ENCODE data around the gene SPRY1.

SPRY1 gene

DNA sequence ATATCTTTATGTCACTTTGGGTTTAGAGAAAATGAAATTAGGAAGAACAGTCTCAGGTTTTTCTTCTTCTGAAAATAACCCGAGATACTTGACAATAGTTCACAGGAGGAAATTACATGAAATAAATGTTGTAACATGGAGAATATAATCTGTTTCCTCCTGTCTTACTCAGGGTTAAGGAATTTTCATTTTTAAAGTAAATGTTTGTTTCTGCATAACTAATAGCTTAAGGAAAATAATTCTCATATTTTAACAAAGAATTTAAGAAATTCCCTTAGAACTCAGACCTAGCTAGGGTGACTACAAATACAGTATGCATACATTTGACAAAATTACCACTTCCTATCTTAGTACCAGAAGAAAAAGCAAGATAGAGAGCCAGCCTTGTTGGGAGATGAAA, 17.2 kb upstream of the SPRY1 start:
- DNase-seq (ENCODE audit: low spot score) = no peak

DNA sequence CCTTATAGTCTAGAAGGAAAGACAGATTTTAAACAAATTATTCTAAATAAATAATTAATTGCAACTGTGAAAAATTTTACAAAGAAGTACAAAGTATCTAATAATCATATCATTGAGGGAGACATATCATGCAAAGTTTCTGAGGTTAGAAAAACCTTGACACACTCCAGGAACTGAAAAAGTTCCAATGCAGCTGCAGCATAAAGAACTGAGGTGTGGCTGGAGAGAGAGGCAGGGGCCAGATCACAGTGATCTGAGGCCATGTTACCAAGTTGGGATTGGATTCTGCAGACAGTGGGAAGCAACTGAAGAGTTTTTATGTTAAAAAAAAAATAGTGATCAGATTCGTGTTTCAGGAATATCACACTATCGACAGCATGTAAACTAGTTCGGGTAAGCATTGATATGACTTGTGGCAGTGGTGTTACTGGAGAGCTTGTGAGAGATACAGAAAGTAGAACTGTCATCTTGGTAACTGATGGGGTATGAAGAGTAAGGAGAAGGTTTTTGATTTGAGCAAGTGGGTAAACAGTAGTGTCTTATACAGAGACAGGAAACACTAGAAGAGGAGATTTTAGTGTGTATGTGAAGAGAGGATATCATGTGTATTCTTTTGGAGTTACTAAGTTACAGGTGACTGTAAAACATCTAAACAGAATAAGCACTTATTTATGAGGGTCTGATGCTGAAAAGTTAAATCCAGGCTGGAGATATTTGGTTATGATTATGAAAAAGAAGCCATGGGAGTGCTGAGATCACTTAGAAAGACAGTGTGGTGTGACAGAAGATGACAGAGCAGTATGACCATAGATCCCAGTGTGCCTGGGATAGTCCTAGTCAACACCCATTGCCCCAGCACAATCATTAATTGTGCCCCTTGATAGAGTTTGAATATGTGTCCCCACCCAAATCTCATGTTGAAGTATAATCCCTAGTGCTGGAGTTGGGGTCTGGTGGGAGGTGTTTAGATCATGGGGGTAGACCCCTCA, 15.6 kb upstream of the SPRY1 start:
- no peak for DNase-seq (ENCODE audit: low spot score)

DNA sequence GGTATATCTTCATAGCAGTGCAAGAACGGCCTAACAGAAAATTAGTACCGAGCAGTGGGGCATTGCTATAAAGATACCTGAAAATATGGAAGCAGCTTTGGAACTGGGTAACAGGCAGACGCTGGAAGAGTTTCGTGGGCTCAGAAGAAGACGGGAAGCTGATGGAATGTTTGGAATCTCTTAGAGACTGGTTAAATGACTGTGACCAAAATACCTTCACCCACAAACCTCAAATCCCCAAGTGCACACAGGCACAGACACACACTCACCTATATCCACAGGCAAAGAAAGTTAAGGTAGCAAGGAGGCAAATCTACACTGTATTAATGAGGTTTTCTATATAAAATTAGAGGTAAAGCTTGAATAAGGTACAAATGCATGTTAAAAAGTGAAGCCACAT, 14.6 kb upstream of the SPRY1 start:
- no peak for DNase-seq (ENCODE audit: low spot score)

DNA sequence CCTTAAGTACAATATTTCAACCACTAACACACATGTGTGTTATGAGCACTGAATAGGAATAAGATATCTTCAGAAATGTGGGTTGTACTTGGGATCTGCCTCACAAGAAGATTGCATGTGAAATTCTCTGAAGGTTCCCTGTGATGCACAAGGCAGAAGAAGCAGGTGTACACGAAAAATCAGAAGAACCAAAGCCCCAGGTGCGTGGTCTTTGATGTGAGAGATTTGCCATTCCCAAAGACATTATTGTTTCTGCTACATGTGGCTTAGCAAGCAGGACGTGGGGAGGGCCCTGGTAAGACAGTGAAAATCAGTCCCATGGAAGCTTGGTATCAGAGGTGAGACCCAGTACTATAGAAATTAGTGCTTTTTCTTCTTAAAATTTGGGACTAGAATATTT, 13.0 kb upstream of the SPRY1 start:
- DNase-seq (ENCODE audit: low spot score) = no peak

DNA sequence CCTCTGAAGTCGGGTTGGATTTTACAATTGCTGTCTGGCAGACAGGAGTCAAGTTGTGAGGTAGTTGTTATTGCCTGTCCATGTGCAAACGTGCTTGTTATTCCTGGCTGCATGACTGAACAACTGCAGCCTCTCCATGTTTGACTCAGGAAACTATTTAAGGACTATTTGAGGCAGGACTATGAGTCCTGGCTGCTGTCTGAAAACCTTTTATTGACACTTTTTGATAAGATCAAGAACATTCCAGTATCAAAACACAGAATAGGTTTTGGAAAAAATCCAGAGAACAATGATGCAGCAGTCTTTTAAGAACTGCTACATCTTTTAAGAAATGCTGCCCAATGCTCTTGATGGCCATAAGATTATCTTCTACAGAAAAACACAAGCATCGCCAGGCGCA, 10.0 kb upstream of the SPRY1 start:
- no peak for DNase-seq (ENCODE audit: low spot score)

DNA sequence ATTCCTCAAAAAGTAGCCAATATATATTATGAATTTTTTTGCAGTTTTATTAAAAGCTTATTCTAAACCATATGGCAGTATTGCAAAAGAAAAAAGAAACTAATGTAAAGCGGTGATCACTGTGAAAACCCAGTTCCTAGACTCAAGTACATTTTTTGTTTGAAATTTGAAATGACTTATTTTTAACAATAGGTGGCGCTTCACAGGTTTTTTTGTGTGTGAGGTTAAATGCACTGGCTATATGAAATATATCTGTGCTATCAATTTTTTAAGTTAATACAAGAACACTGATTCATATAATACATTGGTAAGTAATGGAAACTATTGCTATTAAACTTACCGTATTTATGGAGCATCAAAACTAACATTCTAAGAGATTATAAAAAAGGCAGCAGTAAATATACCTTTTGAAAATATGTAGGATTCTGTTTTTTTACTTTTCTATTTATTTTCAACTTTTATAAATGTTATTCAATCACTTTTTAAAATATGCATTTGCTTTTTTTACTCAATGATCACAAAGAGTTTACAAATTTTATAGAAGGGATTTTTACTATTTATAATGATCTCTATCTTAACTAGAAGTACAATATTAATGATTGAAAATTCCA, 5.6 kb upstream of the SPRY1 start:
- no peak for DNase-seq (ENCODE audit: low spot score)

DNA sequence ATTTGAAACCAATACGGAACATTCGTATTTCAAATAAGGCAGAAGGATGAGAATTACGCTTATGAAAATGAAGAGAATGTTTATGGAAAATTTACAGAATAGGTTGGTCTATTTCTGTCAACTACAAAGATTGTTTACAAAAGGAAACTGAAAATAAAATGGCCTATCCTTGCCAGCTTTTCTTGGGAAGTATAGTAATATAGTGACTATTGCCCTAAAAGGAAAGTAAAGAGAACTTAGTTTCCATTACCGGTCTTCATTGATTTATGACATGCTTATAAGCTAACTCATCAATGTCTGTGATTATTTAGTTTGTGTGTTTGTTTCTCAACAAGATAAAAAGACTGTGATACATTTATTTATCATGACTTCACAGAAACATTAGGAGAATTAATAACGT, 2.9 kb upstream of the SPRY1 start:
- DNase-seq (ENCODE audit: low spot score) = no peak

DNA sequence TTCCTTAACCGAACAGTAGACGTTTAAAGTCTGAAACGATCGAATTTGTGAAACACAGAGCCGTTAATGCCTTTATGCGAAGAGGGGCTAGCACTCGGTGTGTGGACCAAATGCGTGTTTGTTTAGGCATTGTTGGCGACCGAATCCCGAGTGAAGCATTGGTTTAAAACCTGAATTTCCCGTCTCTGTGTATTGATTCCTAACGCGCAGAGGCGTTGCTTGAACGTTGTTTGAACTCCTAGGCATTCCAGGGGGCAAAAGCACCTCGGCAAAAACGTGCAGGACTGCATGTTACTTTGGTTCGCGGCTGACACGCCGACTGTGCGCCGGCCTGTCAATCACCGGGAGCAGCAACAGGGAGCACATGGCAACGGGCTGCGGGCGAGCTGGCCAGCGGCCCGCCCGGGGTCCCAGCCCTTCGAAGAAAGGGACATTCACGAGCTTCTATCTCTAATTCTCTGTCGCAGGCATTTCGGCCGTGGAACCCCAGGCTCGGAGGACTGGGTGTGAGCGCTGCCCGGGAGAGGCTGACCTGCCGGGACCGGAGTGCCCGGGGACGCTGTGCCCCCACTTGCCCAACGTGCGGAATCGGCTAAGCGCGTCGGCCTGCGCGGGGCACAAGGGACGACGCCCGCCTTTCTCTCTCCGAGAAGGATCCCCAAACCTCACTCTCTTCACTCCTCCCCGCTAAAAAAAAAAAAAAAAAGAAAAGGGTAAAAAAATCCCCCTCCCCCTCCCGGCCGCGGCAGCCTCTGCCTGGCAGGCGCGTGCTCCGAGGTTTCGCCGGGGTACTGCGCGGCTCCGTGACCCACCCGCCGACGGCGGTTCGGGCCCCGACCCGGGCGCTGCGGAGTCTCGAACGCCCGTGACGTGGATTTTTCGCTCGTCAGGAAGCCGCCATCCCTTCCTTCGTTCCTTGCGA, 810 bp downstream of the SPRY1 start:
- DNase-seq (ENCODE audit: low spot score) = peak; percentile 44

DNA sequence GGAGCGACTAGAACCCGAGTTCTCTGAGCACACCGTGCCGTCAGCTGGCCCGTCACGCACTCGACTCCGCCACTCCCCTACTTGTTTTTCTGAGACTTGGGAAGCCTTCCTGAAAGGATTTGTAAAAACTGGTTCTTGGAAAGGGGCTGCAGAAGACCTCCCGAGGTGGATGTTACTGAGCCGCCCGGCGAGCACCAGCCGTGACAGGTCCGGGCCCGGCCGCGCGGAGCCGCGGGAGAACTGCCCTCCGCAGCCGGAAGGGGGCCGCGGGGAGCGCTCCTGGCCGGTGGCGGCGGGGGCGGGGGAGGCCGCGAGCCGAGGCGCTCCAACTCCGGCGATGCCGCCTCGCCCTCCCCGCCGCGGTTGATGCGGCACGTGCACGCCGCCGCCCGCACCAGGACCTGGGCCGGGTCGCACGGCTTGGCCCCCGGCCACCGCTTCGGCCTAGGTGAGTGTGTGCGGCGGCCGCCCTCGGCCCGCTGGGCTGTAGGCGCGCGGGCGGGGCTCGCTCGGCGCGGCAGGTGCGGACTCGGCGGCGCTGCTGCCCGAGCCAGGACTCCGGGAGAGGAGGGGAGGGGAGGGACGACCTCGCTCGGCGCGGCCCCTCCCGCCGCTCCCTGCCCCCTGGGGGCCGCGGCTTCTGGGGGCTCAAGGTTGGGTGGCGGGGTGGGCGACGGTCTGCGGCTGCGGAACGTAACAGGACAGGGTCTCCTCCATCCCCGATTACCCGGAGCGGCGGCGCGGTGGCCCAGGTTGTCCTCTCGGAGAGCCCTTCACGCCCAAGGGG, 1.7 kb downstream of the SPRY1 start:
- DNase-seq (ENCODE audit: low spot score) = peak; percentile 52

DNA sequence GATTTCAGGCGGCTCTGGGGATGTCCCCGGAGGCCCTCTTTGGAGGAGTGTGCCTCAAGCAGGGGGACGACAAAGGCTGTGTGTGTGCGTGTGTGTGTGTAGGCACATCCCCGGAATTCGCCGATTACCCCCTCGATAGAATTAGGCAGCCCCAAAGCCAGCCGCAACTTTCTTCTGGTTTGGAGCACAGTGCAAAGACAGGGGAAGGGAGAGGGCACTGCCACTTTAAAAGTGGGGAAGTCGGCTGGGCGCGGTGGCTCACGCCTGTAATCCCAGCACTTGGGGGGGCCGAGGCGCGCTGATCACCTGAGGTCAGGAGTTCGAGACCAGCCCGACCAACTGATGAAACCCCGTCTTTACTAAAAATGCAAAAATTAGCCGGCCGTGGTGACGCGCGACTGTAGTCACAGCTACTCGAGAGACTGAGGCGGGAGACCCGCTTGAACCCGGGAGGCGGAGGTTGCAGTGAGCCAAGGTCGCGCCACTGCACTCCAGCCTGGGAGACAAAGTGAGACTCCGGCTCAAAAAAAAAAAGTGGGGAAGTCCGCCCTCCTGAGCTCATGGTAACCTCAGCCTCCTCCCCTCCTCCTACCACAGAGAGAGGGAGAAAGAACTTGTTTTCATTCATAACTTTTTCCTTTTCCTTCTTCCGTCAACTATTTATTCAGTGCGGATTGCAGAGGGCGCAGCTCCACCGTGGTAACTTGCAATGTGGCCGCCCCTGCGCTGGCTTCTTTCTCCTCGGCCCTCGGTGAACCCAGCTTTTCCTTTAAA, 2.4 kb downstream of the SPRY1 start:
- peak; percentile 52 for DNase-seq (ENCODE audit: low spot score)

DNA sequence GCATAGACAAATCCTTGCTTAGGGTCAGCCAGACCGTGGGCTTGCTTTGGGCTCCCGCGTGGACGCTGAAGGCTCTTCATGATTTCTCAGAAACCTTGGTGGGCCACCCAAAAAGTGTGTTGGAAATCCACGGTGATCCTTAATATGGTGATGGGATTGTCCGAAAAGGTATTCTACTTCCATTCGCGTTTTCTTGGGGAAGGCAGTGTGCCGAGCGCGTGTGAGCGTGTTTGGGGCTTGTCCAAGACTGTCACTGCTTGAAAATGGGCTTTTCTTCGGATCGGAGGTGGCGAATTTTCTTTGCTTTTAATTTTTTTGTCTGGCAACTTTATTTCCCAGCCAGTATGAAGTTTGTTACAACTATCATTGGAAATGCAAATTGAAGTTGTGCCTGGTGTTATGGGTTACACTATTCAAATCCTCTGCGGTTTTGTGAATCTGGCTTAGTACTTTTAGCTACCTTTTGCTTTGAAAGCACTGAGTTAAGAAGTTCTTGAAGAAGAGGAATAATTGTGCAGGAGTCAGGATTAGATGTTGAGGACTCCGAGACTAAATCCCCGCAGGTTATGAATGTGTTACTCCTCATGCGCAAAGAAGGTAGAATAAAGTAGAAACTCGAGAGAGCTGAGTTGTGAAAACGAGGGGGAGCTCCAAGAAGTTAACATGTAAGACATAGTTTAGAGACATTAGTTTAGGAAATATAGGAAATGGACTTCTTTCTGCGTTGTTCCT, 3.2 kb downstream of the SPRY1 start:
- no peak for DNase-seq (ENCODE audit: low spot score)

DNA sequence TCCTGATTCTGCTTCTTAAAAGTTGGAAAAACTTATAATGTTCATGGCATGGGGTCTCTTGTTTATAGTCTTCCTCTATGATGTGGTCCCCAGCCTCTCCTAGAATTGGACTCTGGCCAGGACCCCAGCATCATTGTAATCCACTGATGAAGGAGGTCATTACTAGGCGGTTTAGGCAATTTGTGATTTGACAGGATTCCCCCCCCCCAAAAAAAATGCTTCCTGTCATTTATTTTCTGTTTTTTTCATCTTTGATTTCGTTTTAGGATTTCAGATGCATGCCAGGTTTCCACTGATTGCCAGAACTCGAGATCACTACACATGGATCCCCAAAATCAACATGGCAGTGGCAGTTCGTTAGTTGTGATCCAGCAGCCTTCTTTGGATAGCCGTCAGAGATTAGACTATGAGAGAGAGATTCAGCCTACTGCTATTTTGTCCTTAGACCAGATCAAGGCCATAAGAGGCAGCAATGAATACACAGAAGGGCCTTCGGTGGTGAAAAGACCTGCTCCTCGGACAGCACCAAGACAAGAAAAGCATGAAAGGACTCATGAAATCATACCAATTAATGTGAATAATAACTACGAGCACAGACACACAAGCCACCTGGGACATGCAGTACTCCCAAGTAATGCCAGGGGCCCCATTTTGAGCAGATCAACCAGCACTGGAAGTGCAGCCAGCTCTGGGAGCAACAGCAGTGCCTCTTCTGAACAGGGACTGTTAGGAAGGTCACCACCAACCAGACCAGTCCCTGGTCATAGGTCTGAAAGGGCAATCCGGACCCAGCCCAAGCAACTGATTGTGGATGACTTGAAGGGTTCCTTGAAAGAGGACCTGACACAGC, 4.9 kb downstream of the SPRY1 start:
- DNase-seq (ENCODE audit: low spot score) = no peak

DNA sequence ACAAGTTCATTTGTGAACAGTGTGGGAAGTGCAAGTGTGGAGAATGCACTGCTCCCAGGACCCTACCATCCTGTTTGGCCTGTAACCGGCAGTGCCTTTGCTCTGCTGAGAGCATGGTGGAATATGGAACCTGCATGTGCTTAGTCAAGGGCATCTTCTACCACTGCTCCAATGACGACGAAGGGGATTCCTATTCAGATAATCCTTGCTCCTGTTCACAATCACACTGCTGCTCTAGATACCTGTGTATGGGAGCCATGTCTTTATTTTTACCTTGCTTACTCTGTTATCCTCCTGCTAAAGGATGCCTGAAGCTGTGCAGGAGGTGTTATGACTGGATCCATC, 5.5 kb downstream of the SPRY1 start:
- DNase-seq (ENCODE audit: low spot score) = no peak

DNA sequence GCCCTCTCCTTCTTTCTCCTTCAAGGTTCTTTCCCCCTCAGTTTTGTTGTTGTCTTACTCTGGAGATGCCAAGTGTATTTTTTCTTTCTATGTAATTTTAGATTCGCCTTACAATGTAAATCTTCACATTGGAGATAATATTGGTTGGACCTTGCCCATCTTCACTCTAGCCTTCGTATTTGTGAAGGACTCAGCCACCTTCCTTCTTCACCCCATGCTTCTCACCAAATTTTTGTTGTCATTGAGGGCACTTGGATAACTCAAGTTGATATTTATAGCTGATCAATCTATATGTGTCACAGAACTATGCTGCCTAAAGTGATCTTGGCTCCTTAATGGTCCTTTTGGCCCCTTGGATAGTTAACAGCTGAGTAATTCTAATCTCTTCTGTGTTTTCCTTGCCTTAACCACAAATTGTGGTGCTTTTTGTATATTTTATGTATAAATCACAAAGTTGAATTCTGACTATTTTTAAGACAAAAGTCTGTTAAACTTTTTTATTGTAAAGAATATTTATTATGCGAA, 6.5 kb downstream of the SPRY1 start:
- DNase-seq (ENCODE audit: low spot score) = no peak

DNA sequence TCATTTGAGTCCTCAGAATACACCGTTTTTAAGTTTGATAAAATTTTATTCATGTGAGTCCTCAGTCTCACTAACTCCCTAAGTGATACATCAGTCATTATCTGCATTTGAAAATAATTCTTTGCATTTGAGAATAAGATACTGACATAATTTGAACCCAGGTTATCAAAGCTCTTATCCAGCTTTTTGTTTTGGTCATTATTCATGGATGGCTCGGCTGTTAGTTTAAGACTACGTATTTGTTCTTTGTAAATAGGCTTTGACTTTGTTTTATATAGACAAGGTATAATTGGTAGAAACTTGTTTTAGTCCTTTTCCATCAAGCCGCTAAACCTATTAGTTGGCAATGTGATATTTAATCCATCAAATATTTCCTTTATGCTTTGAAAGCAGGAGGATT, 7.9 kb downstream of the SPRY1 start:
- DNase-seq (ENCODE audit: low spot score) = no peak

DNA sequence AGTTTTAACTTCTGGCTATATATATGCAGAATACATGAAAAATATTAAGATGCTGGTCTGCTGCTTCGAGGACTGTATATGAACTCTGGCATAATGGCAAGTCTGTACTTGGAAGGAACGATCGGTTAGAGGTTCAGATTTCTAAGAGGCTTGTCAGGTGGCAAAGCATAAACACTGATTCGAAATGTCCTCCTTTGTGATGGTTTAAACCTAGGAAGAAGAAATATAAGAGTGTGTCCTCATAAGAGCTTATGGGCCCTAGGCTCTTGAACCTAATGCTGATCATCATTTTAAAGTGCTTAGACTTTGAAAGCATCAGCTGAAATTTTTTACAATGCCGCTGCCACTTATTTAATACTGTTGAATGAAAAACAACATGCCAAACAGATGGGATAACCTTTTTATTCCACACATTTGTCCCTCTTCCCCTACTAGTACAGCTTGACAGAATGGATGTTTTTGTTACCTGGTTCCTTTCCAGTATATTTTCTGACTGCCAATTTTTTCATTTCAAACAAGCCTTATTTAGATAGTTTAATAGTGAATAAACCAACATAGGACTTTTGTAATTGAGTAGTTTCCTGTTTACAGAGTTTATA, 8.8 kb downstream of the SPRY1 start:
- DNase-seq (ENCODE audit: low spot score) = no peak

DNA sequence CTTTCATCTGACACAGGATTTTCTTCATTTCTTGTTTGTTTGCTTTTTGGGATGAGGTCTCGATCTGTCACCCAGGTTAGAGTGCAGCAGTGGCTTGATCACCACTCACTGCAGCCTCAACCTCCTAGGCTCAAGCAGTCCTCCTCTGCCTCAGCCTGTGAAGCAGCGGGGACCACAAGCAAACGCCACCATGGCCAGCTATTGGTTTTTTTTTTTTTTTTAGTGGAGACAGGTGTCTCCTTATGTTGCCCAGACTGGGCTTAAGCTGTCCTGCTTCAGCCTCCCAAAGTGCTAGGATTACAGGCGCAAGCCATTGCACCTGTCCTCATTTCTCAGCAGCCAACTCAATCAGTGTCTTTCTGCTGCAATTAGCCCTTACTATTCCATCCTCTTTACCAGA, 10.3 kb downstream of the SPRY1 start:
- DNase-seq (ENCODE audit: low spot score) = no peak

DNA sequence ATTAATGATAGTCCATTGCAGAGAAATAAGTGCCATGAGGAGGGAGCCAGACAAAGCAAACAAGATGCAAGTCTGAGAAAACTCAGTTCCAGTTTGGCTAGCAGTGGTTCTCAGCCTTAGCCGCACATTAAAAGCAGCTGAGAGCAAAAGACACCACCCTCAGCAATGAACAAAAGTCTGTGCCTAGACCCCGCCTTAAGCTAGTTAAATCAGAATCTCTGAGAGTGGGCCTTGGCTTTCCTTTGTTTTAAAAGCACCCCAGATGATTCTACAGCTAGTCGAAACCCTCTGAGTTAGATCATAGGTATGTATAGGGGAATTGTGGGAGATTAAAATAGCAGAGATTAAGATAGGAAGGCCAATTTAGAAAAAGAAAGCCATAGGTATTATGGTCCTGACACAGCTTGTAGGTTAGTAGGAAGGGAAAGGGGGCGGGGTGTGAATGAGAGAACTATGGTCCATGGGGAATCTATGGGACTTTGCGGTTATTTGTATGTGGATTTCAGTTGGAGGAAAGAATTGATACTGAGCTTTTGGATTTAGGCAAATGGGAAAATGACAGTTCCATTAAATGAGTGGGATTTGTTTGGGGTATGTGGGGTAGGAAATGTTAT, 12.0 kb downstream of the SPRY1 start:
- no peak for DNase-seq (ENCODE audit: low spot score)
